ENCODE measurements around the gene MAP3K9.
A peak's percentile ranks its signal among the peaks of the same experiment; 100 is the strongest.

Gene MAP3K9

DNA sequence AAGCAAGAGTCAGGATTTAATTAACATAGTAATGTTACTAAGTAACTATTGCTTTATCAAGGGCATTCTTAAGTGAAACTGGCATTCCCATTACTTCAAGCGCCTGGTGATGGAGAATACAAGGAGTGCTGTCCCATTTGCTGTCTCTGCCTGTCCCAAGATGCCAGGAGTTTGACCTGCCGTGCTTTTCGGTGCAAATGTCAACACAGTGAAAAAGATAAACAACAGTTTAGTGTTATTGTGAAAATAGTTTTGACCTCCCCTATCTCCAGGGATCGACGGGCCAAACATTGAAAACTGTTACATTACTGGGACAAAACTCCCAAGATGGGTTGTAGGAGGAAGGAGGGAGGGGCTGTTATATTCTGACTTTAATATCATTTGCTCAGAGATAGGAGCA is 92.8 kb downstream of the MAP3K9 start:
- in situ Hi-C loops (cut with HindIII; ENCODE audit: low sequenced_read_pairs), result no loop called here
- TF ChIP-seq, protein P1, sequence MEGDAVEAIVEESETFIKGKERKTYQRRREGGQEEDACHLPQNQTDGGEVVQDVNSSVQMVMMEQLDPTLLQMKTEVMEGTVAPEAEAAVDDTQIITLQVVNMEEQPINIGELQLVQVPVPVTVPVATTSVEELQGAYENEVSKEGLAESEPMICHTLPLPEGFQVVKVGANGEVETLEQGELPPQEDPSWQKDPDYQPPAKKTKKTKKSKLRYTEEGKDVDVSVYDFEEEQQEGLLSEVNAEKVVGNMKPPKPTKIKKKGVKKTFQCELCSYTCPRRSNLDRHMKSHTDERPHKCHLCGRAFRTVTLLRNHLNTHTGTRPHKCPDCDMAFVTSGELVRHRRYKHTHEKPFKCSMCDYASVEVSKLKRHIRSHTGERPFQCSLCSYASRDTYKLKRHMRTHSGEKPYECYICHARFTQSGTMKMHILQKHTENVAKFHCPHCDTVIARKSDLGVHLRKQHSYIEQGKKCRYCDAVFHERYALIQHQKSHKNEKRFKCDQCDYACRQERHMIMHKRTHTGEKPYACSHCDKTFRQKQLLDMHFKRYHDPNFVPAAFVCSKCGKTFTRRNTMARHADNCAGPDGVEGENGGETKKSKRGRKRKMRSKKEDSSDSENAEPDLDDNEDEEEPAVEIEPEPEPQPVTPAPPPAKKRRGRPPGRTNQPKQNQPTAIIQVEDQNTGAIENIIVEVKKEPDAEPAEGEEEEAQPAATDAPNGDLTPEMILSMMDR (IDR thresholded peaks at IDR 0.05; ENCODE audit: low read depth, low read length), result no peak
- no peak for DNase-seq (ENCODE audit: low read depth, low spot score)
- no peak overlapping the region for H3K4me3 ChIP-seq (ENCODE audit: low read depth, low read length)

DNA sequence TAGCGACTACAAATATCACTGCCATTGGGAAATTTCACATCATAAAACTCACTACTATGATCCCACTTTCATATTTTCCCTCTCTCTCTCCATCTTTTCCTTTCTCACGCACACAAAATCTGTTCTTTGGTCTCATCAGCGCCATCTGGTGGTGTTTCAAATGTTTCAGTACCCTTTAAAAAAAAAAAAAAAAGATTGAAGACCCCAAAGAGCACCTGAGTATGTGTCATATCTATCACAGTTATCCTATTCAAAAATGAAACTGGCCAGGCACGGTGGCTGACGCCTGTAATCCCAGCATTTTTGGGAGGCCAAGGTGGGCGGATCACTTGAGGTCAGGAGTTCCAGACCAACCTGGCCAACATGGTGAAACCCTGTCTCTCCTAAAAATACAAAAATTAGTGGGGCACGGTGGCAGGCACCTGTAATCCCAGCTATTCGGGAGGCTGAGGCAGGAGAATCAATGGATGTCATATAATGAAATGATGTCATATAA is 95.2 kb downstream of the MAP3K9 start:
- TF ChIP-seq, protein P1 (IDR thresholded peaks at IDR 0.05; ENCODE audit: low read depth, low read length), result peak; percentile 59
- peak; percentile 66 for DNase-seq (ENCODE audit: low read depth, low spot score)
- no peak overlapping the region for H3K4me3 ChIP-seq (ENCODE audit: low read depth, low read length)
- in situ Hi-C loops (cut with HindIII; ENCODE audit: low sequenced_read_pairs), result no loop called here

DNA sequence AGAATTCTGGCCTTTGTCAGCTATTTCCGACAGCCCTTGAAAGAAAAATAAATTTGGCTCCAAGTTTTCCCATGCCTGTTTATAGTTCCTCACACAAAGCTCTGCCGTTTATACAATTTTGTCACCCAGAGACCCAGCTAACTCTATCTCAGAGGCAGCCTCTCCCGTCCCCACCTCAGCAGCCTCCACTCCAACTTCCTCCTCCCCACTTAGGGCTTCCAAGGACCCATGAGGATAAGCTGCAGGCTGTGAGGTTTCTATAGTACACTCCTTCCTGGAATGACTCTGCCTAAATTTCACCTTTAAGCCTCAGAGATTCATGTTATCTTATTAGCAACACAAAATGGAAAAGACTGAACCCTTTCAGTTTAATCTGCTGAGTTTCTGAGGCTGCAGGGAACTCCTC is 95.8 kb downstream of the MAP3K9 start:
- in situ Hi-C loops (cut with HindIII; ENCODE audit: low sequenced_read_pairs), result no loop called here
- no peak overlapping the region for H3K4me3 ChIP-seq (ENCODE audit: low read depth, low read length)

DNA sequence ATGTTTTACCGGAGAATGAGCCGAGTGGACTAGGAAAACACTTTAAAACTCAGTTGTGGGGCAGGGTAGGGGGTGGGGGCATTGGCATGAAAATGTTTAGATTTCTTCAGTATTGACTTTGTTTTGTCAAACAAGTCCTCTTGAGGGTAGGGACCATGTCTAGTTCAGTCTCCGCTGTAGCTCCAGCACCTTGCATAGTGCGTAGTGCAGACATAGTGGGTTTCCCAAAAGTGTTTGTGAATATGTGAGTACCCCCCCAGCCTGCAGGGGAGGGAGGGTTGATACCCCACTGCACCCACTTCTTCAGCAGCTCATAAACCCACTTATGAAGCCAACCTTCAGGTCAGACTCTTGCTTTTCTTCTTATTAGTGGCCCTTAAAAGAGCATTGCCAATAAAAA is 96.2 kb downstream of the MAP3K9 start:
- in situ Hi-C loops (cut with HindIII; ENCODE audit: low sequenced_read_pairs), result no loop called here

More for the DNA sequence above, 95.8 kb downstream of the MAP3K9 start:
- no peak for DNase-seq (ENCODE audit: low read depth, low spot score)
- TF ChIP-seq, protein P1 (IDR thresholded peaks at IDR 0.05; ENCODE audit: low read depth, low read length), result no peak

DNA sequence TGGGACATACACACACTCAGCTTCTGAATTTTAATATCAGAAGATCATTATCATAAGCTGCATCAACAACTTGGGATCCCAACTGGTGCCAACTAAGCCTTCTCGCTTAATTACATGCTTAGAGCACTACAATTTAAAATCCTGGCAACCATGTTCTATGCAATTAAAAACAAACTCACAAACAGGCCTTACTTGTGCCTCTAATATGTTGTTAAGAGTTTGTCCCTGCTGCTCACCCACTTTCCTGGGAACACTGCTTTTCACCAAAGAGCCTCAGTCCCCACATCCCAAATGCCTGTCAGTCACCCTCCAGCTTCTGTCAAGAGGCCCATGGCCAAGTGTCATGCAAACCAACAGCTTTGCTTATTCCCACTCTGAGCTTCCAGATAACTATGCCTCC is 97.9 kb downstream of the MAP3K9 start:
- in situ Hi-C loops (cut with HindIII; ENCODE audit: low sequenced_read_pairs), result no loop called here

More for the DNA sequence above, 96.2 kb downstream of the MAP3K9 start:
- DNase-seq (ENCODE audit: low read depth, low spot score), result no peak
- no peak overlapping the region for H3K4me3 ChIP-seq (ENCODE audit: low read depth, low read length)
- TF ChIP-seq, protein P1 (IDR thresholded peaks at IDR 0.05; ENCODE audit: low read depth, low read length), result no peak

DNA sequence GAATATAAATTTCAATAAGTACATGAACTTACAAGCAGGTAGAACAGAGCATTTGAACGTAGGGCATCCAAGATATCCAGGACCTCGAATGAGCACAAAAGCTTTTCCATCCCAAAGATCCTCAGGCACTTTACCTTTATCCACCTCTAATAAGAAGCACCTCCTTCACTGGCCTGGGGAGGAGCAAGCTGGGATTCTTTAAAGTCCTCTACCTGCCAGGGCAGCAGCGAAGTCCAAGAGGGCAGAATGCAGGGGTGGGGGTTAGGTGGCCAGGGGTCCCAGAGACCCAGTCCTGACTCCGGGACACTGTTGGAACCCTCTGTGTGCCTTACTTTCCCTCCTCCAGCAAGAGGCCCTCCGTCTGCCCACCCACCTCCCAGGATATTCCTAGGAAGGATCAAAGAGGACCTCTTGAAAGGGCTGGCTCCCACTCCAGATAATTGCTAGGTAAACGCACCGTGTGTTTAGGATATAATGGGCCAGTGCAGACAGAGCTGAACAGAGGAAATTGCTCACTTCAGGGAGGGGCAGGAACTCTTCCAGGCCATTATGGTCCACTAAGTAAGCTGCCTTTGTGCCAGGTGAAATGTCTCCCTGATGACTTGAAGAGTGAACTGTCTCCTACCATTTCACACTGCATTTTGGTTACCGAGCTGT is 99.5 kb downstream of the MAP3K9 start:
- DNase-seq (ENCODE audit: low read depth, low spot score), result no peak
- no peak overlapping the region for H3K4me3 ChIP-seq (ENCODE audit: low read depth, low read length)
- in situ Hi-C loops (cut with HindIII; ENCODE audit: low sequenced_read_pairs), result no loop called here
- TF ChIP-seq, protein P1 (IDR thresholded peaks at IDR 0.05; ENCODE audit: low read depth, low read length), result no peak

More for the DNA sequence above, 97.9 kb downstream of the MAP3K9 start:
- no peak overlapping the region for H3K4me3 ChIP-seq (ENCODE audit: low read depth, low read length)
- DNase-seq (ENCODE audit: low read depth, low spot score), result no peak
- TF ChIP-seq, protein P1 (IDR thresholded peaks at IDR 0.05; ENCODE audit: low read depth, low read length), result no peak

Measured in astrocyte of the spinal cord (primary cell).